K562 (cell line): ENCODE measurements around the gene CCL13.

Experiments used
- CREM ChIP-seq: IDR thresholded peaks from 2 replicates; pipeline ENCODE4 v1.6.1; 2014; ENCODE audit warnings: antibody characterized with exemption, low read depth
- HIVEP1 ChIP-seq: fragments of 250-450 bp; sonication (Bioruptor Pico); IDR thresholded peaks from 2 replicates; pipeline ENCODE4 v1.4.0; 2020; ENCODE audit warnings: mild to moderate bottlenecking
- JUND ChIP-seq, 2 experiments: IDR thresholded peaks; 2 replicates in 1 of 2; 3 replicates in 1 of 2; pipeline ENCODE4 v1.6.1; 2011; ENCODE audit warnings: borderline replicate concordance in 2 of 2, low read depth in 2 of 2, low read length in 2 of 2, improper control_type of control experiment in 1 of 2, missing biosample characterization in 1 of 2, missing genetic modification characterization in 1 of 2, missing genetic modification reagents in 1 of 2
- MAZ ChIP-seq, 2 experiments: fragments of 450-650 bp in 1 of 2; sonication (generic) in 1 of 2; formaldehyde crosslinking; IDR thresholded peaks in 1 of 2; conservative IDR thresholded peaks in 1 of 2; 2 replicates each; pipeline versions ENCODE4 v1.4.0 to v1.5.0; 2020; ENCODE audit warnings: mild to moderate bottlenecking in 1 of 2, missing genetic modification reagents in 1 of 2
- POLR2A ChIP-seq: fragments of 450-650 bp; conservative IDR thresholded peaks from 2 replicates; pipeline ENCODE4 v1.6.1; 2016
- POLR2AphosphoS5 ChIP-seq: IDR thresholded peaks from 2 replicates; pipeline ENCODE4 v1.6.1; 2011; ENCODE audit warnings: mild to moderate bottlenecking, low read depth, low read length, moderate library complexity; ENCODE audit not compliant: control insufficient read depth, insufficient read depth
- SMAD1 ChIP-seq: fragments of 150-350 bp; IDR thresholded peaks from 2 replicates; pipeline ENCODE4 v1.6.1; 2014; ENCODE audit warnings: low read length, low read depth; ENCODE audit not compliant: partially characterized antibody
- TRIM24 ChIP-seq, 2 experiments: fragments of 450-650 bp; IDR thresholded peaks; 2 replicates each; pipeline ENCODE4 v1.6.1; 2016
- ZNF232 ChIP-seq: sonication (generic); formaldehyde crosslinking; IDR thresholded peaks from 2 replicates; pipeline ENCODE4 v1.8.0; 2022; ENCODE audit warnings: mild to moderate bottlenecking, missing genetic modification reagents
- TF ChIP-seq, protein P1 (sequence below): sonication (generic); formaldehyde crosslinking; IDR thresholded peaks from 2 replicates; pipeline ENCODE4 v1.8.0; 2023; ENCODE audit warnings: missing genetic modification reagents, mild to moderate bottlenecking, borderline replicate concordance
- TF ChIP-seq, protein P2 (sequence below), 3 experiments: IDR thresholded peaks in 2 of 3; conservative IDR thresholded peaks in 1 of 3; 2 replicates each; pipeline ENCODE4 v1.5.1; 2011 to 2012; ENCODE audit warnings: low read length in 3 of 3, mild to moderate bottlenecking in 3 of 3, control low read depth in 2 of 3, improper control_type of control experiment in 1 of 3, inconsistent platforms in 1 of 3, low read depth in 1 of 3, mixed read lengths in 1 of 3, moderate library complexity in 1 of 3; ENCODE audit not compliant: insufficient read depth in 2 of 3

DNA sequence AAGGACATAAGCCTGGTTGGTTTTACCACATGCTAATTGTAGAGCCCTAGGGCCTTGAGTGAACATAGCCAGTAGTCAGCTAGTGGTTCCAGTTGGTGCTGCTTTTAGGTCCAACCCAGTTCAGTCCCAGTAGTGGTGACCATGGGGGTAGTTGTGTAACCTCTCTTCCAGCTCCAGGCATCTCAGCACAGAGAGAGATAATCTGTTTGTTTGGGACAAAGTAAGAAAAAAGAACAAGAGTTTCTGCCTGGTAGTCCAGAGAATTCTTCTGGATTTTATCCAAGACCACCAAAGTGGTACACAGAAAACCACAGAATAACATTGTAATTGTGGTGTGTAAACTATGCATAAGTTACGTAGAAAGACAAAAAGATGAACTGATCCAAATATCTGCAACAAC lies 5.2 kb upstream of the CCL13 start:
- TF ChIP-seq ZNF232 (CRISPR knock-in tag), result no peak
- no peak for TF ChIP-seq JUND (IDR thresholded peaks at IDR 0.05; ENCODE audit: borderline replicate concordance, low read depth, low read length)
- no peak for TF ChIP-seq JUND (tag; IDR thresholded peaks at IDR 0.05; ENCODE audit: borderline replicate concordance, low read depth, low read length)
- no peak for TF ChIP-seq POLR2A
- TF ChIP-seq, protein P1, sequence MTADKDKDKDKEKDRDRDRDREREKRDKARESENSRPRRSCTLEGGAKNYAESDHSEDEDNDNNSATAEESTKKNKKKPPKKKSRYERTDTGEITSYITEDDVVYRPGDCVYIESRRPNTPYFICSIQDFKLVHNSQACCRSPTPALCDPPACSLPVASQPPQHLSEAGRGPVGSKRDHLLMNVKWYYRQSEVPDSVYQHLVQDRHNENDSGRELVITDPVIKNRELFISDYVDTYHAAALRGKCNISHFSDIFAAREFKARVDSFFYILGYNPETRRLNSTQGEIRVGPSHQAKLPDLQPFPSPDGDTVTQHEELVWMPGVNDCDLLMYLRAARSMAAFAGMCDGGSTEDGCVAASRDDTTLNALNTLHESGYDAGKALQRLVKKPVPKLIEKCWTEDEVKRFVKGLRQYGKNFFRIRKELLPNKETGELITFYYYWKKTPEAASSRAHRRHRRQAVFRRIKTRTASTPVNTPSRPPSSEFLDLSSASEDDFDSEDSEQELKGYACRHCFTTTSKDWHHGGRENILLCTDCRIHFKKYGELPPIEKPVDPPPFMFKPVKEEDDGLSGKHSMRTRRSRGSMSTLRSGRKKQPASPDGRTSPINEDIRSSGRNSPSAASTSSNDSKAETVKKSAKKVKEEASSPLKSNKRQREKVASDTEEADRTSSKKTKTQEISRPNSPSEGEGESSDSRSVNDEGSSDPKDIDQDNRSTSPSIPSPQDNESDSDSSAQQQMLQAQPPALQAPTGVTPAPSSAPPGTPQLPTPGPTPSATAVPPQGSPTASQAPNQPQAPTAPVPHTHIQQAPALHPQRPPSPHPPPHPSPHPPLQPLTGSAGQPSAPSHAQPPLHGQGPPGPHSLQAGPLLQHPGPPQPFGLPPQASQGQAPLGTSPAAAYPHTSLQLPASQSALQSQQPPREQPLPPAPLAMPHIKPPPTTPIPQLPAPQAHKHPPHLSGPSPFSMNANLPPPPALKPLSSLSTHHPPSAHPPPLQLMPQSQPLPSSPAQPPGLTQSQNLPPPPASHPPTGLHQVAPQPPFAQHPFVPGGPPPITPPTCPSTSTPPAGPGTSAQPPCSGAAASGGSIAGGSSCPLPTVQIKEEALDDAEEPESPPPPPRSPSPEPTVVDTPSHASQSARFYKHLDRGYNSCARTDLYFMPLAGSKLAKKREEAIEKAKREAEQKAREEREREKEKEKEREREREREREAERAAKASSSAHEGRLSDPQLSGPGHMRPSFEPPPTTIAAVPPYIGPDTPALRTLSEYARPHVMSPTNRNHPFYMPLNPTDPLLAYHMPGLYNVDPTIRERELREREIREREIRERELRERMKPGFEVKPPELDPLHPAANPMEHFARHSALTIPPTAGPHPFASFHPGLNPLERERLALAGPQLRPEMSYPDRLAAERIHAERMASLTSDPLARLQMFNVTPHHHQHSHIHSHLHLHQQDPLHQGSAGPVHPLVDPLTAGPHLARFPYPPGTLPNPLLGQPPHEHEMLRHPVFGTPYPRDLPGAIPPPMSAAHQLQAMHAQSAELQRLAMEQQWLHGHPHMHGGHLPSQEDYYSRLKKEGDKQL (CRISPR knock-in tag), result no peak
- no peak for TF ChIP-seq POLR2AphosphoS5
- no peak for TF ChIP-seq TRIM24 (IDR thresholded peaks at IDR 0.05)
- TF ChIP-seq HIVEP1 (CRISPR knock-in tag), result no peak
- TF ChIP-seq MAZ (CRISPR knock-in tag; conservative IDR thresholded peaks at IDR 0.05 in 1 of 2, IDR thresholded peaks at IDR 0.05 in 1 of 2), result no peak
- TF ChIP-seq, protein P2, sequence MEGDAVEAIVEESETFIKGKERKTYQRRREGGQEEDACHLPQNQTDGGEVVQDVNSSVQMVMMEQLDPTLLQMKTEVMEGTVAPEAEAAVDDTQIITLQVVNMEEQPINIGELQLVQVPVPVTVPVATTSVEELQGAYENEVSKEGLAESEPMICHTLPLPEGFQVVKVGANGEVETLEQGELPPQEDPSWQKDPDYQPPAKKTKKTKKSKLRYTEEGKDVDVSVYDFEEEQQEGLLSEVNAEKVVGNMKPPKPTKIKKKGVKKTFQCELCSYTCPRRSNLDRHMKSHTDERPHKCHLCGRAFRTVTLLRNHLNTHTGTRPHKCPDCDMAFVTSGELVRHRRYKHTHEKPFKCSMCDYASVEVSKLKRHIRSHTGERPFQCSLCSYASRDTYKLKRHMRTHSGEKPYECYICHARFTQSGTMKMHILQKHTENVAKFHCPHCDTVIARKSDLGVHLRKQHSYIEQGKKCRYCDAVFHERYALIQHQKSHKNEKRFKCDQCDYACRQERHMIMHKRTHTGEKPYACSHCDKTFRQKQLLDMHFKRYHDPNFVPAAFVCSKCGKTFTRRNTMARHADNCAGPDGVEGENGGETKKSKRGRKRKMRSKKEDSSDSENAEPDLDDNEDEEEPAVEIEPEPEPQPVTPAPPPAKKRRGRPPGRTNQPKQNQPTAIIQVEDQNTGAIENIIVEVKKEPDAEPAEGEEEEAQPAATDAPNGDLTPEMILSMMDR (IDR thresholded peaks at IDR 0.05 in 2 of 3, conservative IDR thresholded peaks at IDR 0.05 in 1 of 3; ENCODE audit: insufficient read depth in 2 of 3, low read depth in 1 of 3, low read length in 3 of 3), result no peak
- no peak for TF ChIP-seq SMAD1
- TF ChIP-seq CREM, result no peak
